UCSD-AML1 (cell line): ENCODE measurements around the gene VWA1.
"Not testable (repeated sequence)": the region's sequence is repeated elsewhere in the genome, so short reads cannot be mapped to it uniquely, and the experiment has no call there.

Source experiments
- DNase-seq: peaks from one replicate; lab custom pipeline; 2025; ENCODE audit not compliant: unreplicated experiment; lab: John Stamatoyannopoulos, UW

Gene VWA1

DNA sequence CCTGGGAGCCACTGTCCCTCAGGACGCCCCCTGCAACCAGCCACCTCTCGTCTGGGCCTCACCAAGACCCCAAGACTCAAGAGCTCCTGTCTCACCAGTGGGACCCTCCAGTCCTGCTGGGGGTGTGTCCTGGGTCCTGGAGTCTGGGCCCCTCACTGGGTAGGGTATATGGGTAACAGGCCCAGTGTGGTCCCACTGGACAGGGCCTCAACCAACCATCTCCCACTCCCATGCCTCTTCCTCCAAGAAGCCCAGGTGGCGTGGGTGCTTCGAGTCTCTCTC, 725 bp upstream of the VWA1 start:
- peak; percentile 52 for DNase-seq

- DNase-seq: no peak
Observed at GRCh38 chr1:1435911-1436629, 580 bp downstream of the VWA1 start.

DNA sequence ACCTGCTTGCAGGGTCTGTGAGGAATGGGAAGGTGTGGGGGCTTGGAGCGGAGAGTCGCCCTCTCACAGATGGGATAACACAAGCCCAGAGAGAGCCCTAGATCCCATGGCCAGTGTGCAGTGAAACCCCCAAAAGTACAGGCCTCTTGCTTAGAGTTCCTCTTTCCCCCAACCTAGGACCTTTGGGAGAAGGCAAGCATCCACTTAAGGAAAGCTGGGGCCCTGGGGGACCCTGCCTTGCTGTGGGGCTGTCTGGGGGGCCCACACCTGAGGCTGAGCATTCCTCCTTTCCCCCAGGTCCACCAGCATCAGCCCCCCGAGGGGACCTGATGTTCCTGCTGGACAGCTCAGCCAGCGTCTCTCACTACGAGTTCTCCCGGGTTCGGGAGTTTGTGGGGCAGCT, 1.1 kb downstream of the VWA1 start:
- no peak for DNase-seq

GRCh38 chr1:1437033-1437903, 1.8 kb downstream of the VWA1 start:
- no peak for DNase-seq

- peak; percentile 87 for DNase-seq
Observed at GRCh38 chr1:1437904-1438376, 2.5 kb downstream of the VWA1 start.

- no peak for DNase-seq
Observed at GRCh38 chr1:1438531-1439381, 3.3 kb downstream of the VWA1 start.

- DNase-seq: no peak
Observed at GRCh38 chr1:1439546-1440261, 4.2 kb downstream of the VWA1 start.

DNA sequence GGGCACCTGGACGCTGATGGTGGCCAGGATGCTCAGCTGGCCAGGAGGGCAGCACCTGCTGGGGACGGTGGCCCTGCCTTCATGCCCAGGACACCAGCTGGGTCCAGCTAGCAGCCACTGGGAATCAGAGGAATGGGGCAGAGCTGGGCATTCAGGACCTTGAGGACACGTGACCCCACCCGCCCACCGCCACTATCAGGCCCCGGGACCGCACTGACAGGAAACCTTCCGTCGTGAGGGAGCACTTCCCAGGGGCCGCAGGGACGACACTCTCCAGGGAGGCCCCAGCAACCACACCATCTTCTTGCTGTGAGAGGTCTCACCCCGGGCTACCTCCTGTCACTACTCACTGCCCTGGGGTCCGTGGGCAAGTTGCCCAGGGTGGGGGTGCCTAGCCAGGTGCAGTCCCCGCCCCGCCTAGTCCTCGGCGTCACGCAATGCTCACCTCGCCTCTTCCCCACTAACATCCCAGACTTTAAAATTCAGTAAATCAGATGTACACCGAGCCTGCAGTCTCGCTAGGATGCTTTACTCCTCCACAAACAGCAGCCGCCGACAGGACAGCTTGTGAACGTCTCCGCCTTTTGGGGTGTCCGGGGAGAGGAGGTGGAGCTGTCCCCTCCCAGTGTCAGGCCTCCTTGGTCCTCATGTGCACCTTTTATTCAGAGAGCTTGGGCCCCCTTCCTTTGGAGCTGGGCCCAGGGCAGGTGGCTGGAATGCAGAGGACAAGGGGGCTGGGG, 4.9 kb downstream of the VWA1 start:
- DNase-seq: no peak

- peak; percentile 75 for DNase-seq
Observed at GRCh38 chr1:1441002-1441888, 5.8 kb downstream of the VWA1 start.

- DNase-seq: no peak
Observed at GRCh38 chr1:1442069-1442770, 6.7 kb downstream of the VWA1 start.

DNA sequence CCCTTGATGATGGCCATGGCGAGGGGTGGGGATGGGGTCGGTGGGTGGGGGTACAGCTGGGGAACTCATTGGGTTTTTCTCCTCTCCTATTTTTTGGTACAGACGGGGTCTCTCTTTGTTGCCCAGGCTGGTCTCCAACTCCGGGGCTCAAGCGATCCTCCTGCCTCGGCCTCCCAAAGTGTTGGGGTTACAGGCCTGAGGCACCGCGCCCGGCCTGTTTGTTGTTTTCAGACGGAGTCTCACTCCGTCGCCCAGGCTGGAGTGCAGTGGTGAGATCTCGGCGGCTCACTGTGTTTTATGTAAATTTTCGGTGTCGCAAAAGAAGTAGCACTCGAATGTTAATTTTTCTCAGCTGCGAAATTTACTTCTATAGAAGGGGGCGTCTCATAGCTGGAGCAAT, 11.1 kb downstream of the VWA1 start:
- DNase-seq: not testable (repeated sequence)

DNA sequence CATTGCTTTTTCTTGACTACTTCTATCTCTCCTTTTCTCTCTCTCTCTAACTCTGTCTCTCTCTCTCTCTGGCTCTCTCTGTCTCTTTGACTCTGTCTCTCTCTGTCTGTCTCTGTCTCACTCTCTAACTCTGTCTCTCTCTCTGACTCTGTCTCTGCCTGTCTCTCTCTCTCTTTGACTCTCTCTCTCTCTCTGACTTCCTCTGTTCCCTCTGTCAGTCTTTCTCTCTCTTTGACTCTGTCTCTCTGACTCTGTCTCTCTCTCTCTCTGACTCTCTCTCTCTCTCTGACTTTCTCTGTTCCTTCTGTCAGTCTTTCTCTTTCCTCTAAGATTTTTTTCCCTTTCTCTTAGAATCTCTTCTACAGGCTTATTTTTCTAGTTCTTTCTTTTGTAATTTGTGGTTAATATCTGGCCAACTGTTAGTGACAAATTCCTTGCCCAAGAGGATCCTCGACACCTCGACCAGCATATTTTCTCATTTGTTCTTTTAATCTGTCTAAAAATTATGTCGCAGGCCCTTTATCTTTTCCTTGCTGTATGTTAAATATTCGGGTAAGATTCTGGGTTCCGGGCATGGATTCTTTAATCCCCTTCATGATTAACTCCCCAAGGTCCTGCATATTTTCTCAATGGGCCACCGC, 13.7 kb downstream of the VWA1 start, which contains the start of gene ATAD3C:
Gene ATAD3C, plus strand, starts transcription at position 591 of the 641 bp plus-strand sequence. CDS start 995 bp downstream, outside the sequence.
- DNase-seq: no peak

DNA sequence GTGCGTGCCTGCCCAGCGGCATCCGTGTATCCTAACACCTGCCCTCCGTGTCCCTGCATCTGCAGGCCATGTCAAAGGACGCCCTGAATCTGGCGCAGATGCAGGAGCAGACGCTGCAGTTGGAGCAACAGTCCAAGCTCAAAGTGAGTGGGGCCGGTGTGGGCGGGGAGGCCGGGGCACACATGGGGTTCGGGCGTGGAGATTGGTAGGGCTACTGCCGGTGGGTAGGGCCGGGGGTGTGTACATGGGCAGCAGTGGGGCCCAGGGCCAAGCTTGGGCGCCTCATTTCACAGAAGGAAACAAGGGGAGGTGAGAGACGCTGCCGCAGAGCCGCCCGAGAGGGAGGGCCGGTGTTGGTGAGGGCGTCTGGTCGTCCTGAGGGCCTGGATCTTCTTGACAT, 15.1 kb downstream of the VWA1 start:
- DNase-seq: not testable (repeated sequence)

DNA sequence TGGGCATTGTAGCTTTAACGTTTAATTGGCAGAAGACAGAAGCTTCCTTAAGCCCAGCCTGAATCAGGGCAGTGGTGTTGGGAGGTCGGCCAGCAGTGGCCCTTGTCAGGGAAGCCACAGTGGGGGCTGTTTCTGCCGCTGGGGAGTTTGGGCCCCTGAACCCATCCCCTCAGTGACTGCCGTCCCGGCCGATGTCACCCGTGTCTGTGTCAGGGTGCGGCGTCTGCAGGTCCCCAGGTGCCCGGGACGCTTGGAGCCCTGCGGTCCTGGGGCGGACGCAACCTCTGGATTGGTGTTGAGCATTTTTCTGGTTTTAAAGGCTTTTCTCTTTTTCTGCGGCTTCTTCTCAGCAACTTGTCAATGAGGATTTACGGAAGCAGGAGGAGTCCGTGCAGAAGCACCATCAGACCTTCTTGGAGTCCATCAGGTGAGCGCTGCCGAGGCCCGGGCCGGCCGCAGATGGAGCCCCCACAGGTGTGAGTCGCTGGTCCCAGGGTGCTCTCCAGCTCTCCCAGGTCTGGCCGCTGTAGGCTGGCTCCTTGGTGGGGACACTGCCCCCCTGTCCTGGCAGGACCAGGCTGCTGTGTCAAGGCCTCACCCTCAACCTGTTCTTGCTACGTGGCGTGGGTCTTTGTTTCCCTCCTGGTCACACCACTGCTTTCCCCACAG, 16.3 kb downstream of the VWA1 start:
- no peak for DNase-seq

- not testable (repeated sequence) for DNase-seq
Observed at GRCh38 chr1:1452365-1452739, 16.9 kb downstream of the VWA1 start.

DNA sequence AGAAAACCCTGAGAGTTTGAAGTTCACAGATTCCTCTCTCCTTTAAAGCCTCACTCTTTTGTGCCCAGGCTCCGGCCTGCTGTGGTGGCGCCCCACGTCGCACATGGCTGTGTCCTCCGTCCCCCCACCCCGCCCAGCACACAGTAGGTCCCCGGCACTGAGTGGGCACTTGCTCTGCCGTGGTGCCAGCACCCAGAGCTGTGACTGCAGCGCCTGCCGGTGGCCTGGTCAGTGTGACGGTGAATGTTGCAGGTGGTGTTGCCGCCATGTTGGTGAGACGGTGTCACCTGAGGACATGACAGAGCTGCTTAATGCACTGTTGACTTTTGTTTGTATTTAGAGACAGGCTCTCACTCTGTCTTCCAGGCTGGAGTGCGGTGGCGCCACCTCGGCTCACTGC, 17.4 kb downstream of the VWA1 start:
- DNase-seq: no peak

GRCh38 chr1:1454286-1455056, 19.0 kb downstream of the VWA1 start:
- not testable (repeated sequence) for DNase-seq
